K562 (cell line): ENCODE data around the gene ZP1. TPM values are rescaled to one million over a fixed set of nuclear protein-coding genes. Genes with fewer than 3 reads are reported as not detected.

Source experiments
- CHD2 ChIP-seq: IDR thresholded peaks from 2 replicates; pipeline ENCODE4 v1.6.1; 2011; ENCODE audit warnings: low read depth, low read length
- CREB5 ChIP-seq: fragments of 250-450 bp; sonication (Bioruptor Pico); IDR thresholded peaks from 2 replicates; pipeline ENCODE4 v1.5.0; 2020; ENCODE audit warnings: mild to moderate bottlenecking
- CTBP1 ChIP-seq: fragments of 450-650 bp; IDR thresholded peaks from 2 replicates; pipeline ENCODE4 v1.6.1; 2016; ENCODE audit warnings: borderline replicate concordance
- FOS ChIP-seq: IDR thresholded peaks from 3 replicates; pipeline ENCODE4 v1.6.1; 2011; ENCODE audit not compliant: insufficient read length; ENCODE audit errors: extremely low read depth
- L3MBTL2 ChIP-seq: fragments of 450-650 bp; IDR thresholded peaks from 2 replicates; pipeline ENCODE4 v1.6.1; 2016; ENCODE audit warnings: mild to moderate bottlenecking, moderate library complexity
- POLR2A ChIP-seq: fragments of 450-650 bp; conservative IDR thresholded peaks from 2 replicates; pipeline ENCODE4 v1.6.1; 2016
- REST ChIP-seq, 2 experiments: fragments of 450-650 bp; formaldehyde crosslinking in 1 of 2; IDR thresholded peaks; 2 replicates each; pipeline versions ENCODE4 v1.4.0 to v1.6.1; 2014 to 2020; ENCODE audit warnings: mild to moderate bottlenecking in 2 of 2, borderline replicate concordance in 1 of 2, low read depth in 1 of 2
- RUNX1 ChIP-seq: sonication (generic); IDR thresholded peaks from 2 replicates; pipeline ENCODE4 v1.6.1; 2016; ENCODE audit warnings: antibody characterized with exemption, low read depth
- TAF7 ChIP-seq: fragments of 450-650 bp; IDR thresholded peaks from 2 replicates; pipeline ENCODE4 v1.6.1; 2016; ENCODE audit warnings: missing genetic modification characterization, missing compliant biosample characterization
- TFAP4 ChIP-seq: sonication (generic); formaldehyde crosslinking; IDR thresholded peaks from 2 replicates; pipeline ENCODE4 v1.8.0; 2022; ENCODE audit warnings: missing genetic modification reagents, mild to moderate bottlenecking, moderate library complexity, borderline replicate concordance
- ZNF551 ChIP-seq: fragments of 250-450 bp; sonication (Bioruptor Pico); IDR thresholded peaks from 2 replicates; pipeline ENCODE4 v1.5.0; 2021; ENCODE audit warnings: mild to moderate bottlenecking, moderate library complexity
- ZNF830 ChIP-seq: fragments of 250-450 bp; sonication (Bioruptor Pico); IDR thresholded peaks from 2 replicates; pipeline ENCODE4 v1.5.0; 2021; ENCODE audit warnings: mild to moderate bottlenecking
- polyA plus RNA-seq, 8 experiments: library from polyadenylated mRNA; depleted of rRNA in 4 of 8; stranded (reverse) in 5 of 8; unstranded in 3 of 8; fragments of >200 nt; fragmentation: Nextera tagmentation in 2 of 8; fragmentation: Illumina TruSeq in 1 of 8; extraction: Ambion mirVana in 2 of 8; extraction: Trizol in 1 of 8; gene quantifications; 2 replicates each; pipeline versions ENCODE4 v1.2.1 to v1.2.3, GENCODE V29; 2011 to 2014; ENCODE audit warnings: inconsistent platforms in 1 of 8, missing spikeins in 1 of 8
- total RNA-seq, 7 experiments: library from RNA; depleted of rRNA in 6 of 7; stranded (reverse); fragments of >200 nt in 6 of 7; fragmentation: Illumina TruSeq in 2 of 7; extraction: Trizol in 2 of 7; gene quantifications; 2 replicates each; pipeline versions ENCODE4 v1.2.1 to v1.2.3, GENCODE V29; 2011 to 2021; ENCODE audit warnings: low replicate concordance in 1 of 7
- TF ChIP-seq, protein P1 (sequence below): fragments of 250-450 bp; sonication (Bioruptor Pico); IDR thresholded peaks from 2 replicates; pipeline ENCODE4 v1.8.0; 2022; ENCODE audit warnings: inconsistent platforms, mild to moderate bottlenecking, moderate library complexity, borderline replicate concordance
- TF ChIP-seq, protein P2 (sequence below), 2 experiments: fragments of 450-650 bp; IDR thresholded peaks; 2 replicates each; pipeline ENCODE4 v1.6.1; 2016

The ZP1 gene
- total and polyA plus RNA-seq, 9 of the 15 experiments (the other 6 are each of a cell fraction or from before 2014, with no cell fraction given) = 0.11 to 0.15 TPM; not detected in 7

GRCh38 chr11:60841797-60842667, 25.3 kb upstream of the ZP1 start, which contains the start of gene CCDC86 (continued):
- TF ChIP-seq FOS (no peak), RUNX1 (peak; percentile 26; the same call in 1 of the 2 replicates), ZNF830 (no peak), POLR2A (peak; percentile 72), ZNF551 (no peak), L3MBTL2 (peak; percentile 91), CHD2 (0 out of 2 replicates have a peak, but pooled peaks have one; percentile 32), CREB5 (CRISPR knock-in tag) (no peak), CTBP1 (peak; percentile 36; the same call in 1 of the 2 replicates), TFAP4 (CRISPR knock-in tag) (peak; percentile 92), TAF7 (no peak), REST (IDR thresholded peaks at IDR 0.05; ENCODE audit: borderline replicate concordance) (no peak), REST (CRISPR knock-in tag; IDR thresholded peaks at IDR 0.05; ENCODE audit: low read depth) (peak; percentile 38; the same call in 1 of the 2 replicates)
- TF ChIP-seq, protein P1, sequence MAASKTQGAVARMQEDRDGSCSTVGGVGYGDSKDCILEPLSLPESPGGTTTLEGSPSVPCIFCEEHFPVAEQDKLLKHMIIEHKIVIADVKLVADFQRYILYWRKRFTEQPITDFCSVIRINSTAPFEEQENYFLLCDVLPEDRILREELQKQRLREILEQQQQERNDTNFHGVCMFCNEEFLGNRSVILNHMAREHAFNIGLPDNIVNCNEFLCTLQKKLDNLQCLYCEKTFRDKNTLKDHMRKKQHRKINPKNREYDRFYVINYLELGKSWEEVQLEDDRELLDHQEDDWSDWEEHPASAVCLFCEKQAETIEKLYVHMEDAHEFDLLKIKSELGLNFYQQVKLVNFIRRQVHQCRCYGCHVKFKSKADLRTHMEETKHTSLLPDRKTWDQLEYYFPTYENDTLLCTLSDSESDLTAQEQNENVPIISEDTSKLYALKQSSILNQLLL (CRISPR knock-in tag) = no peak
- TF ChIP-seq, protein P2, sequence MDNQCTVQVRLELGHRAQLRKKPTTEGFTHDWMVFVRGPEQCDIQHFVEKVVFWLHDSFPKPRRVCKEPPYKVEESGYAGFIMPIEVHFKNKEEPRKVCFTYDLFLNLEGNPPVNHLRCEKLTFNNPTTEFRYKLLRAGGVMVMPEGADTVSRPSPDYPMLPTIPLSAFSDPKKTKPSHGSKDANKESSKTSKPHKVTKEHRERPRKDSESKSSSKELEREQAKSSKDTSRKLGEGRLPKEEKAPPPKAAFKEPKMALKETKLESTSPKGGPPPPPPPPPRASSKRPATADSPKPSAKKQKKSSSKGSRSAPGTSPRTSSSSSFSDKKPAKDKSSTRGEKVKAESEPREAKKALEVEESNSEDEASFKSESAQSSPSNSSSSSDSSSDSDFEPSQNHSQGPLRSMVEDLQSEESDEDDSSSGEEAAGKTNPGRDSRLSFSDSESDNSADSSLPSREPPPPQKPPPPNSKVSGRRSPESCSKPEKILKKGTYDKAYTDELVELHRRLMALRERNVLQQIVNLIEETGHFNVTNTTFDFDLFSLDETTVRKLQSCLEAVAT (IDR thresholded peaks at IDR 0.05) = peak in 1 of 2 experiments; percentile 87; a peak in 2 of 4 replicates
